GM12878 (cell line): ENCODE measurements around the gene TBCCD1. TPM values are rescaled to one million over a fixed set of nuclear protein-coding genes. Genes with fewer than 3 reads are reported as not detected.

Source experiments
- ATAC-seq: fragments of 200-7000 bp; cut with Tn5 transposase; 3 replicates; pipeline ENCODE4 v1.9.1; 2020; ENCODE audit warnings: mild to moderate bottlenecking, moderate library complexity
- BruUV-seq: library from RNA; stranded (reverse); fragments of 400-500 nt; replicated peaks from 2 replicates; lab custom pipeline; 2021; lab: Mats Ljungman, UMichigan
- CTCF ChIA-PET: fragments of 300-600 bp; sonication (Branson Sonifier 250); formaldehyde crosslinking; extraction: SDS; loops from one replicate; lab custom pipeline; 2021; ENCODE audit warnings: inconsistent platforms; lab: Yijun Ruan, JAX
- POLR2A ChIA-PET: fragments of 350-600 bp; formaldehyde crosslinking; extraction: SDS; loops from one replicate; lab custom pipeline; 2021; ENCODE audit warnings: inconsistent platforms; lab: Charles Lee
- RAD21 ChIA-PET: fragments of 300-600 bp; sonication (Branson Sonifier 250); formaldehyde crosslinking; loops from one replicate; lab custom pipeline; 2023; ENCODE audit warnings: antibody characterized with exemption; ENCODE audit not compliant: unreplicated experiment; lab: Charles Lee
- SMC1A ChIA-PET: fragments of 300-600 bp; sonication (Branson Sonifier 250); formaldehyde crosslinking; loops from one replicate; lab custom pipeline; 2023; ENCODE audit not compliant: unreplicated experiment, uncharacterized antibody; lab: Charles Lee
- DNase-seq: peaks from one replicate; pipeline ENCODE4 v3.0.0-alpha.2; 2011; ENCODE audit warnings: low read depth, low spot score
- FAIRE-seq: peaks from 3 replicates; lab custom pipeline; 2011; peaks lifted over from hg19 to GRCh38; lab: Jason Lieb, UNC
- H2AFZ ChIP-seq: 2 replicates; pipeline ENCODE4 v1.6.0; 2011; ENCODE audit warnings: low read depth, low read length, control low read depth; ENCODE audit not compliant: control insufficient read depth
- H3K27ac ChIP-seq: 2 replicates; pipeline ENCODE4 v1.5.1; 2011; ENCODE audit warnings: control low read depth; ENCODE audit not compliant: control insufficient read depth, insufficient read depth
- H3K27me3 ChIP-seq, 2 experiments: replicated peaks in 1 of 2; 2 replicates each; pipeline versions ENCODE4 v1.6.0 to v1.6.1; 2011; ENCODE audit warnings: low read length in 1 of 2; ENCODE audit not compliant: control insufficient read depth in 2 of 2, insufficient read depth in 2 of 2
- H3K36me3 ChIP-seq, 2 experiments: 2 replicates each; pipeline ENCODE4 v1.5.1; 2011; ENCODE audit warnings: low read length in 1 of 2; ENCODE audit not compliant: control insufficient read depth in 2 of 2, insufficient read depth in 2 of 2
- H3K4me1 ChIP-seq: 2 replicates; pipeline ENCODE4 v1.6.1; 2011; ENCODE audit warnings: mild to moderate bottlenecking, low read length, moderate library complexity, mixed read lengths; ENCODE audit not compliant: control insufficient read depth, insufficient read depth
- H3K4me2 ChIP-seq: 2 replicates; pipeline ENCODE4 v1.6.0; 2011; ENCODE audit warnings: control low read depth; ENCODE audit not compliant: control insufficient read depth, insufficient read depth
- H3K4me3 ChIP-seq: fragments of 200-600 bp; sonication (generic); 2 replicates; pipeline ENCODE4 v1.5.1; 2016
- H3K79me2 ChIP-seq: 2 replicates; pipeline ENCODE4 v1.6.0; 2011; ENCODE audit warnings: low read length; ENCODE audit not compliant: control insufficient read depth, insufficient read depth
- H3K9ac ChIP-seq: 2 replicates; pipeline ENCODE4 v1.8.0; 2011; ENCODE audit warnings: low read length, control low read depth, mixed read lengths; ENCODE audit not compliant: control insufficient read depth, insufficient read depth
- H3K9me3 ChIP-seq: replicated peaks from 3 replicates; pipeline ENCODE4 v1.5.1; 2011; ENCODE audit warnings: mild to moderate bottlenecking, low read length; ENCODE audit not compliant: control insufficient read depth, insufficient read depth
- H4K20me1 ChIP-seq: 2 replicates; pipeline ENCODE4 v1.6.0; 2011; ENCODE audit not compliant: control insufficient read depth, insufficient read depth
- CTCF ChIP-seq, 3 experiments: IDR thresholded peaks in 2 of 3; conservative IDR thresholded peaks in 1 of 3; 2 replicates each; pipeline ENCODE4 v1.5.1; 2011; ENCODE audit warnings: low read depth in 3 of 3, low read length in 3 of 3, mild to moderate bottlenecking in 3 of 3, control low read depth in 2 of 3, moderate library complexity in 2 of 3, inconsistent platforms in 1 of 3, mixed read lengths in 1 of 3; ENCODE audit not compliant: control insufficient read depth in 2 of 3, insufficient read depth in 1 of 3; ENCODE audit errors: extremely low read depth in 1 of 3
- HDAC2 ChIP-seq: fragments of 200-600 bp; sonication (generic); IDR thresholded peaks from 2 replicates; pipeline ENCODE4 v1.6.1; 2017
- MYB ChIP-seq: fragments of 150-350 bp; IDR thresholded peaks from 2 replicates; pipeline ENCODE4 v1.6.1; 2014; ENCODE audit warnings: mild to moderate bottlenecking, low read depth, low read length, borderline replicate concordance
- NR2F1 ChIP-seq: fragments of 450-650 bp; conservative IDR thresholded peaks from 2 replicates; pipeline ENCODE4 v1.6.1; 2017; ENCODE audit warnings: mild to moderate bottlenecking
- RAD21 ChIP-seq: IDR thresholded peaks from 2 replicates; pipeline ENCODE4 v1.6.1; 2011; ENCODE audit warnings: mild to moderate bottlenecking, low read depth, low read length, moderate library complexity; ENCODE audit not compliant: insufficient read depth
- SMAD5 ChIP-seq: IDR thresholded peaks from 2 replicates; pipeline ENCODE4 v1.6.1; 2016; ENCODE audit warnings: antibody characterized with exemption, low read depth
- SMC3 ChIP-seq: IDR thresholded peaks from 2 replicates; pipeline ENCODE4 v1.6.1; 2011; ENCODE audit warnings: low read length, improper control_type of control experiment, borderline replicate concordance
- SREBF1 ChIP-seq: IDR thresholded peaks from 2 replicates; pipeline ENCODE4 v1.6.1; 2012; ENCODE audit warnings: mild to moderate bottlenecking, low read length
- WGBS: methylation state at CpG from one replicate; pipeline ENCODE4 v1.1.6; 2016; ENCODE audit warnings: low lambda C conversion rate; ENCODE audit not compliant: insufficient replicate concordance, insufficient coverage; ENCODE audit errors: missing lambda C conversion rate; 5-methylcytosine and 5-hydroxymethylcytosine counted together
- in situ Hi-C: fragments of 300-500 bp; cut with MboI; formaldehyde crosslinking; loops from 9 replicates; pipeline ENCODE4 v1.14.3; 2018; ENCODE audit warnings: mixed read lengths
- intact Hi-C: fragments of 100-400 bp; cut with micrococcal nuclease; formaldehyde crosslinking; loops from one replicate; pipeline ENCODE4 v1.14.2; 2022; ENCODE audit not compliant: unreplicated experiment
- polyA plus RNA-seq, 11 experiments: library from polyadenylated mRNA; depleted of rRNA in 4 of 11; unstranded in 6 of 11; stranded (reverse) in 5 of 11; fragments of >200 nt; fragmentation: Nextera tagmentation in 4 of 11; fragmentation: Illumina TruSeq in 1 of 11; extraction: Ambion mirVana in 4 of 11; extraction: Trizol in 1 of 11; gene quantifications; 1 replicate in 1 of 11; 2 replicates in 10 of 11; pipeline versions ENCODE4 v1.2.1 to v1.2.3, GENCODE V29; 2011 to 2016; ENCODE audit warnings: inconsistent platforms in 2 of 11, missing spikeins in 2 of 11, low read depth in 1 of 11
- total RNA-seq, 4 experiments: library from RNA; depleted of rRNA in 3 of 4; stranded (reverse); fragments of >200 nt in 3 of 4; fragmentation: Illumina TruSeq in 1 of 4; extraction: Trizol in 1 of 4; gene quantifications; 2 replicates each; pipeline versions ENCODE4 v1.2.1 to v1.2.3, GENCODE V29; 2013 to 2021
- TF ChIP-seq, protein P1 (sequence below): IDR thresholded peaks from 2 replicates; pipeline ENCODE4 v1.6.1; 2012; ENCODE audit warnings: mild to moderate bottlenecking, low read depth, low read length

Gene TBCCD1
- total and polyA plus RNA-seq, 10 of the 15 experiments (the other 5 are each of a cell fraction or from before 2014, with no cell fraction given): 6.9 to 23.4 (median 14.7) TPM

GRCh38 chr3:186612065-186612464 lies 44.9 kb upstream of the TBCCD1 start (continued):
- TF ChIP-seq, protein P1, sequence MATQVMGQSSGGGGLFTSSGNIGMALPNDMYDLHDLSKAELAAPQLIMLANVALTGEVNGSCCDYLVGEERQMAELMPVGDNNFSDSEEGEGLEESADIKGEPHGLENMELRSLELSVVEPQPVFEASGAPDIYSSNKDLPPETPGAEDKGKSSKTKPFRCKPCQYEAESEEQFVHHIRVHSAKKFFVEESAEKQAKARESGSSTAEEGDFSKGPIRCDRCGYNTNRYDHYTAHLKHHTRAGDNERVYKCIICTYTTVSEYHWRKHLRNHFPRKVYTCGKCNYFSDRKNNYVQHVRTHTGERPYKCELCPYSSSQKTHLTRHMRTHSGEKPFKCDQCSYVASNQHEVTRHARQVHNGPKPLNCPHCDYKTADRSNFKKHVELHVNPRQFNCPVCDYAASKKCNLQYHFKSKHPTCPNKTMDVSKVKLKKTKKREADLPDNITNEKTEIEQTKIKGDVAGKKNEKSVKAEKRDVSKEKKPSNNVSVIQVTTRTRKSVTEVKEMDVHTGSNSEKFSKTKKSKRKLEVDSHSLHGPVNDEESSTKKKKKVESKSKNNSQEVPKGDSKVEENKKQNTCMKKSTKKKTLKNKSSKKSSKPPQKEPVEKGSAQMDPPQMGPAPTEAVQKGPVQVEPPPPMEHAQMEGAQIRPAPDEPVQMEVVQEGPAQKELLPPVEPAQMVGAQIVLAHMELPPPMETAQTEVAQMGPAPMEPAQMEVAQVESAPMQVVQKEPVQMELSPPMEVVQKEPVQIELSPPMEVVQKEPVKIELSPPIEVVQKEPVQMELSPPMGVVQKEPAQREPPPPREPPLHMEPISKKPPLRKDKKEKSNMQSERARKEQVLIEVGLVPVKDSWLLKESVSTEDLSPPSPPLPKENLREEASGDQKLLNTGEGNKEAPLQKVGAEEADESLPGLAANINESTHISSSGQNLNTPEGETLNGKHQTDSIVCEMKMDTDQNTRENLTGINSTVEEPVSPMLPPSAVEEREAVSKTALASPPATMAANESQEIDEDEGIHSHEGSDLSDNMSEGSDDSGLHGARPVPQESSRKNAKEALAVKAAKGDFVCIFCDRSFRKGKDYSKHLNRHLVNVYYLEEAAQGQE: no peak
- TF ChIP-seq SREBF1 (no peak), SMAD5 (no peak), HDAC2 (no peak), NR2F1 (no peak), MYB (no peak)

DNA sequence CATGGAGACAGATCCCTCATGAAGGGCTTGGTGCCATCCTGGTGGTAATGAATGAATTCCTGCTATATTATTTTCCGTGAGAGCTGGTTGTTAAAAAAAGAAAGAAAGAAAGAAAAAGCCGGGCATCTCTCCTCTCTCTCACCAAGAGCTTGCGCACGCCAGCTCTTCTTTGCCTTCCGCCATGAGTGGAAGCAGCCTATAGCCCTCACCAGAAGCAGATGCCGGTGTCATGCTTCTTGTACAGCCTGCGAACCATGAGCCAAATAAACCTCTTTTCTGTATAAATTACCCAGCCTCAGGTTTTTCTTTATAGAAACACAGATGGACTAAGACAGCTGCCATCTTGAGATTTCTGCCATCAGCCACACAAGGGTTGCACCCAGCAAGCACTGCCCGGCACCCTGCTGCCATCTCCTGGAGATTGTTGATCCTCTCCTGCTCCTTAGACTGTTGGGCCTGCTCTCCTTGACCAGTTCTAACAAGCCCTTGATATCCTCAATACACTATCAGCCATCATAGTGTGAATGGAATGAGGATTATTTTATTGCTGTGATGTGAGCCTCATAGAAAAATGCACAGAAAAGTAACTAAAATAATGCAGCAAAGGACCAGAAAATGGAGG lies 42.2 kb upstream of the TBCCD1 start:
- ATAC-seq: peak; percentile 93
- Histone ChIP-seq H3K36me3 (no peaks in the 10 kb centered on the region), H3K9me3 (no peaks in the 10 kb centered on the region), H2AFZ (no peak overlapping the region), H3K27ac (no peak overlapping the region), H3K4me3 (no peak overlapping the region), H4K20me1 (no peaks in the 10 kb centered on the region)
- RAD21 ChIA-PET: interaction anchor here (0.7 to 2.5 kb wide), 6 partner anchors 69 to 949 kb away, joined by 3 to 8 read pairs (median 3); no protein-coding TSS in a partner anchor
- no TSS peak for BruUV-seq
- WGBS: 60% methylated on average over 8 of the region's 8 CpGs
- intact Hi-C loops: no loop called here
- peak; percentile 30 to 50 (median 46); a peak in 5 of 6 replicates for TF ChIP-seq CTCF (IDR thresholded peaks at IDR 0.05 in 2 of 3, conservative IDR thresholded peaks at IDR 0.05 in 1 of 3; ENCODE audit: control insufficient read depth in 2 of 3, extremely low read depth in 1 of 3, insufficient read depth in 1 of 3, low read depth in 3 of 3, low read length in 3 of 3)
- peak; percentile 38; the same call in 1 of the 2 replicates for TF ChIP-seq RAD21
- TF ChIP-seq SMAD5: no peak
- TF ChIP-seq SMC3: peak; percentile 38; the same call in 1 of the 2 replicates
- TF ChIP-seq, all 136 proteins: peak for 3
- no peaks in the 10 kb centered on the region for H3K79me2 ChIP-seq
- FAIRE-seq (no peak), DNase-seq (no peak)
- peaks cover 2 to 3% of the 10 kb centered on the region in 2 experiments; a peak in 3 of 4 replicates for H3K27me3 ChIP-seq
- ChIA-PET SMC1A (interaction anchor here (0.8 to 2.6 kb wide), 7 partner anchors 13 to 629 kb away, joined by 3 to 28 read pairs (median 4); no protein-coding TSS in a partner anchor), POLR2A (no interaction called here), CTCF (interaction anchor here (0.7 to 5.1 kb wide), 16 partner anchors 8 to 863 kb away, joined by 3 to 36 read pairs (median 4); partner anchors contain the start of gene DNAJB11)
- H3K4me1 ChIP-seq: no peaks in the 10 kb centered on the region
- no peak overlapping the region for H3K4me2 ChIP-seq
- H3K9ac ChIP-seq: no peak overlapping the region
- in situ Hi-C loops: loop anchor here (5.0 kb wide), 1 partner anchor 627 kb away; no protein-coding TSS in a partner anchor
